ENCODE data around the gene PAFAH1B2. TPM values are rescaled to one million over a fixed set of nuclear protein-coding genes. Genes with fewer than 3 reads are reported as not detected.

PAFAH1B2 gene
- total and polyA plus RNA-seq, 2 experiments from 2014 or later = 87.5 to 148 TPM

GRCh38 chr11:117221775-117222517 lies 77.9 kb downstream of the PAFAH1B2 start:
- Histone ChIP-seq H3K27ac (ENCODE audit: low read depth) (no peak overlapping the region), H3F3A (replicated peaks; ENCODE audit: low read depth) (peaks cover 4% of the 10 kb centered on the region; the same call in 1 of the 2 replicates), H3K79me2 (replicated peaks; ENCODE audit: insufficient read depth) (no peaks in the 10 kb centered on the region), H3K9me2 (ENCODE audit: insufficient read depth) (no peaks in the 10 kb centered on the region), H4K20me1 (replicated peaks; ENCODE audit: insufficient read depth) (0 out of 2 replicates have a peak, but pooled peaks cover 4% of the 10 kb centered on the region), H3K4me3 (no peak overlapping the region), H3K27me3 (ENCODE audit: insufficient read depth) (no peaks in the 10 kb centered on the region), H3K4me1 (ENCODE audit: insufficient read depth) (no peaks in the 10 kb centered on the region), H3K36me3 (ENCODE audit: insufficient read depth) (0 out of 2 replicates have a peak, but pooled peaks cover 5% of the 10 kb centered on the region), H2AFZ (no peak overlapping the region), H3K4me2 (no peak overlapping the region)
- Mint-ChIP-seq H3K36me3 (ENCODE audit: low read depth) (peaks cover 28% of the 10 kb centered on the region), H3K27ac (peak overlapping the region; percentile 9; the same call in 1 of the 2 replicates), H3K4me1 (peaks cover 8% of the 10 kb centered on the region), H3K9me3 (no peaks in the 10 kb centered on the region), H3K27me3 (ENCODE audit: insufficient read depth, low read depth, poor library complexity) (peaks cover 12% of the 10 kb centered on the region), H3K4me3 (no peak overlapping the region)
- ATAC-seq (peak; percentile 72), DNase-seq (ENCODE audit: low spot score) (no peak)
- peak in 1 of 2 experiments; percentile 17; a peak in 1 of 4 replicates for TF ChIP-seq CTCF (conservative IDR thresholded peaks at IDR 0.05; ENCODE audit: low read depth in 2 of 2)
- TF ChIP-seq JUNB (IDR thresholded peaks at IDR 0.05; ENCODE audit: unreplicated experiment) = no peak
- no peak for TF ChIP-seq STAT1 (IDR thresholded peaks at IDR 0.05; ENCODE audit: unreplicated experiment)

- H3K4me3 Mint-ChIP-seq = no peak overlapping the region
- H3K36me3 ChIP-seq (ENCODE audit: insufficient read depth) = no peaks in the 10 kb centered on the region
- peaks cover 8% of the 10 kb centered on the region for H3K4me1 Mint-ChIP-seq
- peaks cover 32% of the 10 kb centered on the region for H3K36me3 Mint-ChIP-seq (ENCODE audit: low read depth)
- H3K9me3 Mint-ChIP-seq = no peaks in the 10 kb centered on the region
- H4K20me1 ChIP-seq (replicated peaks; ENCODE audit: insufficient read depth) = 0 out of 2 replicates have a peak, but pooled peaks cover 4% of the 10 kb centered on the region
- H3K27ac Mint-ChIP-seq = no peak overlapping the region; the same call in 1 of the 2 replicates
- no peak overlapping the region for H3K4me2 ChIP-seq
- no peaks in the 10 kb centered on the region for H3K4me1 ChIP-seq (ENCODE audit: insufficient read depth)
- peaks cover 7% of the 10 kb centered on the region; the same call in 1 of the 2 replicates for H3F3A ChIP-seq (replicated peaks; ENCODE audit: low read depth)
- ATAC-seq (no peak), DNase-seq (ENCODE audit: low spot score) (no peak)
- no peak overlapping the region for H3K27ac ChIP-seq (ENCODE audit: low read depth)
- H3K27me3 ChIP-seq (ENCODE audit: insufficient read depth) = no peaks in the 10 kb centered on the region
- no peak overlapping the region for H2AFZ ChIP-seq
- peaks cover 13% of the 10 kb centered on the region for H3K27me3 Mint-ChIP-seq (ENCODE audit: insufficient read depth, low read depth, poor library complexity)
- no peaks in the 10 kb centered on the region for H3K79me2 ChIP-seq (replicated peaks; ENCODE audit: insufficient read depth)
- H3K9me2 ChIP-seq (ENCODE audit: insufficient read depth) = no peaks in the 10 kb centered on the region
- H3K4me3 ChIP-seq = no peak overlapping the region
- TF ChIP-seq JUNB (IDR thresholded peaks at IDR 0.05; ENCODE audit: unreplicated experiment) = no peak
- no peak for TF ChIP-seq CREB1 (CRISPR knock-in tag; IDR thresholded peaks at IDR 0.05; ENCODE audit: low read depth)
- TF ChIP-seq POLR2AphosphoS5 (IDR thresholded peaks at IDR 0.05; ENCODE audit: low read depth) = no peak
- no peak for TF ChIP-seq NANOG (IDR thresholded peaks at IDR 0.05; ENCODE audit: borderline replicate concordance)
- TF ChIP-seq ZNF114 (CRISPR knock-in tag; IDR thresholded peaks at IDR 0.05) = no peak
- TF ChIP-seq STAT1 (IDR thresholded peaks at IDR 0.05; ENCODE audit: unreplicated experiment) = no peak
- TF ChIP-seq ZNF331 (CRISPR knock-in tag; IDR thresholded peaks at IDR 0.05; ENCODE audit: low read depth) = no peak
- TF ChIP-seq CTCF (conservative IDR thresholded peaks at IDR 0.05; ENCODE audit: low read depth in 2 of 2) = no peak
- TF ChIP-seq EZH2phosphoT487 (IDR thresholded peaks at IDR 0.05; ENCODE audit: unreplicated experiment) = no peak
Measured at GRCh38 chr11:117222991-117223740, 79.1 kb downstream of the PAFAH1B2 start.

Data from GM23338 (cell line).